Measurements from ENCODE around the gene NRG3. TPM values are rescaled to one million over a fixed set of nuclear protein-coding genes. Genes with fewer than 3 reads are reported as not detected.
A peak's percentile ranks its signal among the peaks of the same experiment; 100 is the strongest.

Gene NRG3
- total and polyA plus RNA-seq, 2 of the 8 experiments (the other 6 are each of a cell fraction or from before 2014, with no cell fraction given): 4.2 to 5.0 TPM

DNA sequence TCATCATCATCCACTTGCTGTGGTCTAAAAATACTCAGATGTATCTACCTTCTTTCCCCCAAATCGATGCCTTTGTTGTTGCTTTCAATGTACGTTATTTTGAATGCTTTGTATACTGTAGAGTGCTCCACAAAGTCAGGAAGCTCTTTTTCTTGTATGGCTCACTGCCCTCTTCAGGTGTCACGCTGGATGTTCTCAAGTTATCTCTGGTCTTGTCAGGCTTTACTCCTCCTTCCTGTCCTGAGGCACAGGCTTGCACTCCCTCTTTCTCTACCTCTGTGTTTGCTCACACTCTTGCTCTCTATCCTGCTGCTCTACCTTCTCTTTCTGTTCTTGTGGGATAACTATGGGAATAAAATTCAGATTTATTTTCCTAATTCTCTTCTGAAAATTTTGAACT lies 381.3 kb downstream of the NRG3 start (continued):
- TF ChIP-seq, protein P1, sequence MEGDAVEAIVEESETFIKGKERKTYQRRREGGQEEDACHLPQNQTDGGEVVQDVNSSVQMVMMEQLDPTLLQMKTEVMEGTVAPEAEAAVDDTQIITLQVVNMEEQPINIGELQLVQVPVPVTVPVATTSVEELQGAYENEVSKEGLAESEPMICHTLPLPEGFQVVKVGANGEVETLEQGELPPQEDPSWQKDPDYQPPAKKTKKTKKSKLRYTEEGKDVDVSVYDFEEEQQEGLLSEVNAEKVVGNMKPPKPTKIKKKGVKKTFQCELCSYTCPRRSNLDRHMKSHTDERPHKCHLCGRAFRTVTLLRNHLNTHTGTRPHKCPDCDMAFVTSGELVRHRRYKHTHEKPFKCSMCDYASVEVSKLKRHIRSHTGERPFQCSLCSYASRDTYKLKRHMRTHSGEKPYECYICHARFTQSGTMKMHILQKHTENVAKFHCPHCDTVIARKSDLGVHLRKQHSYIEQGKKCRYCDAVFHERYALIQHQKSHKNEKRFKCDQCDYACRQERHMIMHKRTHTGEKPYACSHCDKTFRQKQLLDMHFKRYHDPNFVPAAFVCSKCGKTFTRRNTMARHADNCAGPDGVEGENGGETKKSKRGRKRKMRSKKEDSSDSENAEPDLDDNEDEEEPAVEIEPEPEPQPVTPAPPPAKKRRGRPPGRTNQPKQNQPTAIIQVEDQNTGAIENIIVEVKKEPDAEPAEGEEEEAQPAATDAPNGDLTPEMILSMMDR (IDR thresholded peaks at IDR 0.05; ENCODE audit: control extremely low read depth in 1 of 3, insufficient read depth in 1 of 3, low read depth in 1 of 3, low read length in 3 of 3): peak in 1 of 3 experiments; percentile 12; a peak in 1 of 4 replicates
- no peak for TF ChIP-seq KDM5A (IDR thresholded peaks at IDR 0.05; ENCODE audit: low read length)
